ENCODE results near the gene USP37.

- no peak for TF ChIP-seq CTCF (IDR thresholded peaks at IDR 0.05; ENCODE audit: low read depth, low read length, poor library complexity, severe bottlenecking)
- no peak for TF ChIP-seq EZH2phosphoT487 (IDR thresholded peaks at IDR 0.05; ENCODE audit: borderline replicate concordance, low read length)
These were observed 47.7 kb upstream of the USP37 start for GRCh38 chr2:218615868-218616315.

Data from DOHH2 (cell line).